C4-2B (cell line): Measurements from ENCODE around the gene UCHL1.

Experiments
- ZFX ChIP-seq: fragments of 450-650 bp; IDR thresholded peaks from 2 replicates; pipeline ENCODE4 v1.6.1; 2017
- TF ChIP-seq, protein P1 (sequence below): fragments of 450-650 bp; conservative IDR thresholded peaks from 2 replicates; pipeline ENCODE4 v1.5.1; 2017; ENCODE audit warnings: mild to moderate bottlenecking

DNA sequence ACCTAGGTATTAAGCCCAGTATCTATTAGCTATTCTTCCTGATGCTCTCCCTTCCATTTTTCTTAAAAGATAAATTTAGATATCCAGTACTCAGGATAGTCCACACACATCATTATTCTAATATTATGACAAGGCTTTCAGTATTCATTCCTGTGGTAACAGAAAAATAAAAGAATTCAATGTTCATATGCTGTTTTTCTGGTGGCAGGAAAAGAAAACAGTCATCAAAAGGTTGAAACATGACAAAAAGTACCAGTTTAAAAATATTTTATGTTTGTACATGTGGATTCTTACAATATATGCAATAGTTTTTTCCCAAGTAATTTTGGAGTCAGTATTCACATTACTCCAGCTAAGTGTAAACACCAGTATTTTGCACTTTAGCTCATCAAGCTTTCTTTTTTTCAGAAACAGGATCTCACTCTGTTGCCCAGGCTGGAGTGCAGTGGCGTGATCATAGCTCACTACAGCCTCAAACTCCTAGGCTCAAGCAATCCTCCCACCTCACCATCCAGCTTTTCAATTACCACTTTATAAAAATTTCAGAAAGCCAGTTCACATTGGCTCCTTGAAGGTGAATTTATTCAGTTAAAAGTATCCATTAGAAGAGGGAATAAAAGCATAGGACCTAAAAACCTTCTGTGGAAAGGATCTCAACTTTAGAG, 44.6 kb upstream of the UCHL1 start:
- TF ChIP-seq, protein P1, sequence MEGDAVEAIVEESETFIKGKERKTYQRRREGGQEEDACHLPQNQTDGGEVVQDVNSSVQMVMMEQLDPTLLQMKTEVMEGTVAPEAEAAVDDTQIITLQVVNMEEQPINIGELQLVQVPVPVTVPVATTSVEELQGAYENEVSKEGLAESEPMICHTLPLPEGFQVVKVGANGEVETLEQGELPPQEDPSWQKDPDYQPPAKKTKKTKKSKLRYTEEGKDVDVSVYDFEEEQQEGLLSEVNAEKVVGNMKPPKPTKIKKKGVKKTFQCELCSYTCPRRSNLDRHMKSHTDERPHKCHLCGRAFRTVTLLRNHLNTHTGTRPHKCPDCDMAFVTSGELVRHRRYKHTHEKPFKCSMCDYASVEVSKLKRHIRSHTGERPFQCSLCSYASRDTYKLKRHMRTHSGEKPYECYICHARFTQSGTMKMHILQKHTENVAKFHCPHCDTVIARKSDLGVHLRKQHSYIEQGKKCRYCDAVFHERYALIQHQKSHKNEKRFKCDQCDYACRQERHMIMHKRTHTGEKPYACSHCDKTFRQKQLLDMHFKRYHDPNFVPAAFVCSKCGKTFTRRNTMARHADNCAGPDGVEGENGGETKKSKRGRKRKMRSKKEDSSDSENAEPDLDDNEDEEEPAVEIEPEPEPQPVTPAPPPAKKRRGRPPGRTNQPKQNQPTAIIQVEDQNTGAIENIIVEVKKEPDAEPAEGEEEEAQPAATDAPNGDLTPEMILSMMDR: no peak
- no peak for TF ChIP-seq ZFX
